Activated CD4-positive, alpha-beta T cell treated with anti-CD3 and anti-CD28 coated beads, Interleukin-2, amount 50 U/mL, for 48 hours (primary cell): ENCODE measurements around the gene ZBTB7A.

ENCODE experiments used
- DNase-seq, 2 experiments: peaks; one replicate each; pipeline ENCODE4 v3.0.0-alpha.2; 2020

Gene ZBTB7A

GRCh38 chr19:4066176-4066606, 508 bp downstream of the ZBTB7A start:
- peak in 1 of 2 experiments; percentile 55 for DNase-seq

DNA sequence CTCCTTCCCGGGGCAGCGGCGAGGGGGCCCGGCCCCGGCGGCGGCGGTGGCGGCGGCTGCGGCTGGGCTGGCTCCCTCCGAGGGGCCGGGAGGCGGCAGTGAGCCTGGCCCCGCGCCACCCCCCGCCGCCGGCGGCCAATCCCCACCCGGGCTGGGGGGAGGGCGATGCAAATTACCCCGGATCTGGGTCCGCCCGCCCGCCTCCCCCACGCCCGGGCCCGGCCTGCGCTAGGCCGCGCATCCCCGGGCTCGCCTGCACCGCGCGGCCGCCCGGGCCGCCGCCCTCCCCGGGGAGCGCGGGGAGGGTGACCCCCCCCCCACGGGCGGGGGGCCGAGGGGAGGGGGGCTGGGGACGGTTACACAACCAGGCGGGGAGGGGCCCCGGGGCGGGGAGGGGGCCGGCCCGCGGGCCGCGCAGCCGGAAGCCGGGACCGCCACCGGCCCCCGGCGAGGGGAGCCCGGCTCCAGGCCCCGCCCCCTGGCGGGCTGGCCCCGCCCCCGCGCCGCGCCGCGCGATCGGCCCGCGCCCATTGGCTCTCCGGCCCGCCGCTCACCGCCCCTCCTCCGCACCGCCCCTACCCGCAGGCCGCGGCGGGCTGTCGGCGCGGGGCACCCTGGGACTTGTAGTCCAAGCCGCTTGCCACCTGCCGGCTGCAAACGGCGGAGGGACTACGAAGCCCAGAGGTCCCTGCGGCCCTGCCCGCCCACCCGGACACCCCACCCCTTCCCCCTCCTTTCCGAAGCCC, 1.1 kb downstream of the ZBTB7A start:
- DNase-seq = peak; percentile 94

GRCh38 chr19:4064496-4065260, 2.0 kb downstream of the ZBTB7A start:
- peak in 1 of 2 experiments; percentile 46 for DNase-seq

DNA sequence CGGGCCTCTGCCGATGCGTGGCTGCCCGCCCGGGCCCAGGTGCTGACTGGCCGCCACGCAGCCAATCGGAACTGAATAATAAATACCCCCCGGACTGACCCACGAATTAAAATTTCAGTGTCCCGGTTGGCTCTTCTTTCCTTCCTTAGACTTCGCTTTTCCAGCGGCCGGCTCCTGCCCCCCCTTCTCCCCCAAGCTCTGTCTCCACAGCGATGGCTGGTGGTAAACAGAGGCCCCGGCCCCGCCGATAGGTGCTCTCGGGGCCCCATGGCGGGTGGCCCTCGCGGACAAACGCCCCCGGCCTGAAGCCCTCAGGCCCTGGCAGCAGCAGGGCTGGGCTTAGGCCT, 2.6 kb downstream of the ZBTB7A start:
- no peak for DNase-seq

DNA sequence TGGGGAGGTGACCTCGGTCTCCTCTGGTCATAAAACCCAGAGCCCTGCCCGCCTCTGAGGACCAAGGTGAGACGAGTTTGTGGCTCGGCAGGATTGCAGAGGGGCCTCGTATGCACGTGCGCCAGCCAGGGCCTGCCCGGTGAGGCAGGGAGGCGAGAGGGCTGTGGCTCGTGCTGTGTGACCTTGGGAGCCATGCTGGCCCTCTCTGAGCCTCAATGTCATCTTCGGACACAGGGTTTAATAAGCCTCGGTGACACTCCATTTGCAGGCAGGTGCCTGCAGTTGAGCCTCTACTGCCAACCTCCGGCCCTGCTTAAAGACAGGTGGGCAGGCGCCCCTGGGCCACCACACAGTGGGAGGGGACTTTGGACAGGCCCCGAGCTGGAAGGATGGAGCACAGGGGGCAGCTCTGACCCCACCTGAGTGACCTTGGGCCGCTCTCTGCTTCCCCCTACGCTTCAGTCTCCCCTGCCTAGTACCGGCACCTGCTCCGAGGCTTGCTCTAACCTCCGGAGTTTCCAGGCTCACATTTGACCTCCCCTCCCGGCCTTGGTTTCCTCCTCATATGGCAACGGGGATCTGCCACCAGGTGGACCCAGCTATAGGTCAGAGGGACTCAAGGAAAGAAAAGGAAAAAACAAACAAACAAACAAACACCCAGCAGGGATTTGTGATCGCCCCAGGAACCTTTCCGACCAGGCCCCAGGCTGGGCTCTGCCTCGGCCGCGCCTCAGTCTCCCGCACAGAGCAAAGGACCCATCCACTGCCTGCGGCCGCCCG, 3.1 kb downstream of the ZBTB7A start:
- no peak for DNase-seq

GRCh38 chr19:4062419-4063368, 4.0 kb downstream of the ZBTB7A start:
- DNase-seq = no peak

- no peak for DNase-seq
Measured at GRCh38 chr19:4061683-4062418, 4.8 kb downstream of the ZBTB7A start.

DNA sequence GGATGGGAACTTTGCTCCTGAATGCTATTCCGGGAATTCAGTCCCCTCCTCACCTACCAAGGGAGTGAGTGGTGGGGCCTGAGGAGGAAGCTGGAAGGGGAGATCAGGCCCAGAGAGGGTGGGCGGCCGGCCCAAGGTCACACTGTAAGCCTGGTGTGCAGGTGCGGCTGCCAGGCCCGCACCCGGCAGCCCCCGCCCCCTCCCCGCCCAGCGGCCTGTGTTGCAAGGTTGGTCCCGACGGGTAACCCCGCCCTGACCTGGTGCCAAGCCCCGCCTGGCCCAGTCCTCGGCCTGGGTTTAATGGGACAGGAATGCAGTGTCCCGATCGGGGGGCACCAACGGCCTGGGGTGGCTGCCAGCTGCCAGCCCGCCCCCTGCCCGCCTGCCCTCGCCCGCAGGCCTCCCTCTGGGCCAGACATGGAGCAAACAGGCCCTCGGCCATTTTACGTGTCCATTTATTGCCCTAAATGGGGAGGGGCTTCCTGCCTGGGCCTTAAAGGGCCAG, 5.5 kb downstream of the ZBTB7A start:
- DNase-seq = peak in 1 of 2 experiments; percentile 42

DNA sequence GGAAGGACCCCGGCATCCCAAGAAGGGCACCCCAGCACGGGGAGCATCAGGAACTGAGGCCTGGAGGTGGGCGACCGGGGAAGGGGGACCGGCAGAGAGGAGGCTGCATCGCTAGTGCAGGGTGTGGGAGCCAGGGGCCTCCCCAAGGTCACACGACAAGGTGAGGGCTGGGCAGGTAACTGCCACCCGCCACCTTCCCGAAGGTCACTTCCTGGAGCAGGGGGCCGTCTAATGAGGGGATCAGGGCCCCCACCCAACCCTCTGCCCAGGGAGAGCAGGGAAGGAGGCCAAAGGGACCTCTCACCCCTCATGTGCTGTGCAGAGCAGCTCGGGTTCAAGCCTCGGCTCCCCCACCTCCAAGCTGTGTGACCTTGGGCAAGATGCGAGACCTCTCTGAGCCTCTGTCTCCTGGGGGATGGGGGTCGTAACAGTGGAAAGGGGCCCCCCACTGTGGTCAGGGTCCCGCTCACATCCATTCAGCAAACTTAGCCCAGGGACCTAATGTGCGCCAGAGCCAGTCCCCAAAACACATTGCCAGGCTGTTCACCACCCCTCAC, 6.0 kb downstream of the ZBTB7A start:
- DNase-seq = no peak

DNA sequence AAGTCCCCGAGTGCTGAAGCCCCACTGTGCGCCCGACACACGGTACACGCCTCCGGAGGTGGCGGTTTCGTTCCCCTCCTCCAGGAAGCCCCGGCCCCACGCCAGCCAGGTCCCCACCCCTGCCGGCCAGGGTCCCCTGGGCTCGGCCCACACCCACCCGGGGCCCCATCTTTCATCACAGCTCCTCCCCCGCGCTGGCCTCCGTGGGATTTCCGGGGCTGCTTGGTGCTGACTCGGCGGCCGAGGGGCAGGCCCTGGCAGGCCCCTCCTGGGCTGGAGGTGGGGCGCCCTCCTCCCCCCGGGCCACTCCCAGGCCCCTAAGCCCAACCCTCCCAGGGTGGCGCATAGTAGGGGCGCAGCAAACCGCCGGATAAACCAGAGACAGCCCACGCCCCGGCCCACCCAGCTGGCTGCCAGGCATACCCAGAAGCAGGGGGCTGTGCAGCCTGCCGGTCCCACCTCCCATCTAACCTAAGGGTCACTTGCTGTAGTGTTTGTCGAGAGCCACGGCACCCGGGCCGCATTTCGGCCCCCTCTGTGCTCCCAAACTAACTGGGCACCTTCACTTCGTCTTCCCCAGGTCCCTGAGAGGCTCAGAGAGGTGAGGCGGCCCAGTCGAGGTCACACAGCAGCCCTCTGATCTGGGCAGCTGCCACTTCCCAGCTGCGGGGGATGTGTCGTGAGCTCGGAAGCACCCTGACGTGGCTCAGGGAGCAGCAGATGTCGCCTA, 6.6 kb downstream of the ZBTB7A start:
- peak; percentile 59 to 67 for DNase-seq

DNA sequence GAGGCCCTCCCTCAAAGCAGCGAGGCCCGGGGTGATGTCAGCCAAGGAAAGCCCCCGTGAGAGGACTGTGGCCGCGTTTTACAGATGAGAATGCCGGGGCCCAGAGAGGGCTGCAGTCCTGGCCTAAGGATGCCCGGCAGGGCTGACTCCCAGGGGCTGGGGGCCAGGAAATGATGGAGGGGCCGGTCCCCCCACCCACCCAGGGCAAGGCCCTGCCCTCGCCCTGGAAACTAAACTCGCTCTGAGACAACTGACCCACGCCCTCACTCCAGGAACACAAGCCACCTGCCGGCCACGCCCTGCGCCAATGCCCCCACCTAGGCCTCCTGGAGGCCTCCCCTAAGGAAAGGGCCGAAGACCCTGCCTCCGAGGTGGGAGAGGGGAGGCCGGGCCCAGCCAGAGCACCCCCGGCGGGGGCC, 7.2 kb downstream of the ZBTB7A start:
- no peak for DNase-seq

GRCh38 chr19:4058693-4059452, 7.8 kb downstream of the ZBTB7A start:
- no peak for DNase-seq

DNA sequence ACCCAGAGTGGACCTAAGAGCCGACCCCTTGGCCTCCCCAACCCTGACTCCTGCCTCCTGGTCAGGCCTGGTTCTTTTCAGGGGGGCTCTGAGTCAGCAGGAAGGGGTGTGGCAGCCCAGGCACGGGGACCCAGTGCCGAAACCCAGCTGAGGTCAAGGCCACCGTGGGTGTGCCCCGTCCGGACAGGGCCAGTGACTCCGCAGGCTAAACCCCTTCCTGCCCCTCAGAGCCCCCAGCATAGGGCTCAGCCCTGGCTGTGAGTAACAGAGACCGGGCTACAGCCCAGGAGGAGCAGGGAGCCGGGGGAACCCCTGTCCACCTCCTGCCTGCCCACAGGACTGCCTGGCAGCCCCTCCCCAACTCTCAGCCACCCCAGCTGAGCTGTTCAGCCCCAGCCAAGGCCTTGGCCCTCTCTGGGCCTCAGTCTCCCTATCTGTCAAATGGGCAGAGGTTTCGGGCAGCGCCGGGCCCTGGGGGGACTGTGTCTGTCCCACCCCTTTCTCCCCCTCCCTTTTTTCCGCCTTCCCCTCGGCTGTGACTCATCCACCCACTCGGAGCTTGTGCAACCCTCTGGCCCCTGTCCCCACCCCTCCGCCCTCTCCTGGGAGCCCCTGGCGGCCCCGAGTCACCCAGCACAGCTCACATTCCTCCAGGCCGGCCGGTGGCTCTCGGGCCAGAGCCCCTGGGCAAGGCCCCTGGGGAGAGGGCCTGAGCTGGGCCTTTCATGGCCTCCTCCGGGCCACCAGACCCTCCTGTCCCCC, 8.6 kb downstream of the ZBTB7A start:
- peak; percentile 63 to 75 for DNase-seq

DNA sequence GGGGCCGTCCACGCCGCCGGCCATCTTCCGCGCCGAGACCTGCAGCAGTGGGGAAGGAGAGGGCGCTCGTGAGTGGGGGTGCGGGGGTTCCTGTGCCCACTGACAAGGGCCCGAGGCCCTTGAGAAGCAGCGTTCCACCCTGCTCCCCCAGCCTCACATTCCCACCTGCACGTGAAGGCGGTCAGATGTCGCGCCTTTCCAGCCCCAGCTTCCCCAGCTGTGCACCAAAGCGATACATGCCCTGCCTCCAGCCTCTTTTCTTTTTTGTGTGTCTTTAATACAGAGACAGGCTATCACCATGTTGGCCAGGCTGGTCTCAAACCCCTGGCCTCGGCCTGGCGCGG, 11.5 kb downstream of the ZBTB7A start:
- DNase-seq = no peak

- DNase-seq = no peak
Measured at GRCh38 chr19:4054441-4055208, 12.1 kb downstream of the ZBTB7A start.

DNA sequence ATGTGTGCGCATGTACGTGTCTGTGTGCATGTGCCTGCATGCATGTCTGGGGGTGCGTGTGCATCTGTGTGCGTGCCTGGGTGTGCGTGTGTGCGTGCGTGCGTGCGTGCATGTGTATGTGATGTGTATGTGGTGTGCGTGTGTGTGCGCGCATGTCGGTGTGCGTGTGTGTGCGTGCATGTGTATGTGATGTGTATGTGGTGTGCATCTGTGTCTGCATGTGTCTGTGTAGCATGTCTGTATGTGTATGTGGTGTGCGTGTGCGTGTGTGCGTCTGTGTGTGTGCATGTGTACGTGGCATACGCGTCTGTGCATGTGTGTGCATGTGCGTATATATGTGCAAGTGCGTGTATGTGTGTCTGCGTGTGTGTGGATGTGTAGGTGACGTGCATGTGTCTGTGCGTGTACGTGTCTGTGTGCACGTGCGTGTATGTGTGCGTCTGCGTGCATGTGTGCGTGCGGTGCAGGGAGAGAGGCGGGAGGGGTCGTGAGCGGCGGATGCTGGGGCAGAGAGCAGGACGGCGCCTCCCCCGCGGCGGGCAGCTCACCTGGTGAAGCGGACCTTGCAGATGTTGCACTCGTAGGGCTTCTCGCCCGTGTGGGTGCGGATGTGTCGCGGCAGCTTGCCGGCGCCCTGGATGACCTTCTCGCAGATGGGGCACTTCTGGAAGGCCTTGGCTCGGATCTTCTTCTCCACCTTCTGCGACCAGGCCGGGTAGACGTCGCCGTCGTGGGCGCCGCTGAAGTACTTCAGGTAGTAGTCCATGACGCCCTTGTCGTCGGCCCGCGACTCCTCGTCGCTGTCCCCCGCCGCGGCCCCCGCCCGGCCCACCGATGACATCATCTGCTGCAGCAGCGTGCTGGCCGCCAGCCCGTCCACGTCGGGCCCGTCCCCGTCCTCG, 13.0 kb downstream of the ZBTB7A start:
- no peak for DNase-seq

GRCh38 chr19:4052993-4053422, 13.7 kb downstream of the ZBTB7A start:
- no peak for DNase-seq
